Peyer's patch (tissue), 4 donors: ENCODE data around the gene MYO15B.

ENCODE experiments used
- CTCF ChIP-seq, 6 experiments: fragments of 450-650 bp in 4 of 6; fragments of 200-600 bp in 2 of 6; sonication (generic) in 1 of 6; IDR thresholded peaks; one replicate each; pipeline ENCODE4 v1.5.1; 2017 to 2019; ENCODE audit warnings: antibody characterized with exemption in 6 of 6, mild to moderate bottlenecking in 3 of 6, moderate library complexity in 1 of 6
- POLR2A ChIP-seq, 2 donors: fragments of 450-650 bp; IDR thresholded peaks; one replicate each; pipeline ENCODE4 v1.5.1; 2017; ENCODE audit warnings: antibody characterized with exemption in 2 of 2, mild to moderate bottlenecking in 2 of 2, moderate library complexity in 2 of 2

GRCh38 chr17:75596320-75597087, 8.9 kb downstream of the MYO15B start:
- TF ChIP-seq CTCF (IDR thresholded peaks at IDR 0.05): no peak
- TF ChIP-seq POLR2A (IDR thresholded peaks at IDR 0.05): no peak
